Measurements from ENCODE around the gene UNKL.

DNA sequence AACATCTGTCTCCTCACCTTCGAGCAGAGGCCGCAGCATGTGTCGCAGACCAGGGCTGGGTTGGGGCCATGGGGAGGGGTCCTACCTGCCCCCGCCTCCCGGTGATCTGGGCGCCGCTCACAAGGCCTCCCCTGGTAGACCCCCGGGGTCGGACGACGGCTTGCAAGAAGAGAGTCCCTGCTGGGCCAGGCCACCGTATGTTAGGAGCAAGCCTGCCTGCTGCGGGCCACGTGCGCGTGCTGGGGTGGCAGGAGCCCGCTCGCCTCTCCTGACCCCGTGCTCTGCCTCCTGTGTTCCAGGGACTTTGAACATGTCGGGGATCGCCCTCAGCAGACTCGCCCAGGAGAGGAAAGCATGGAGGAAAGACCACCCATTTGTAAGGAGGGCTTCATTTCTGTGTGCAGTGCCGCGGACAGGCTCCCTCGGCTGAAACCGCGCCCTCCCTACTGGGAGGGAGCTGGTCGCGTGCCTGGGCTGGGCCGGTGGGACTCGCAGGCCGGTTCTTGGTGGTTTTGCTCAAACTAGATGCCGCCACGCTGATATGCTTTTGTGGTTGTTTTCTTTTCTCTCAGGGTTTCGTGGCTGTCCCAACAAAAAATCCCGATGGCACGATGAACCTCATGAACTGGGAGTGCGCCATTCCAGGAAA, 100.7 kb downstream of the UNKL start:
- TF ChIP-seq POLR2AphosphoS5 (IDR thresholded peaks at IDR 0.05) (no peak), POLR2A (IDR thresholded peaks at IDR 0.05) (no peak)
- TF ChIP-seq, protein P1, sequence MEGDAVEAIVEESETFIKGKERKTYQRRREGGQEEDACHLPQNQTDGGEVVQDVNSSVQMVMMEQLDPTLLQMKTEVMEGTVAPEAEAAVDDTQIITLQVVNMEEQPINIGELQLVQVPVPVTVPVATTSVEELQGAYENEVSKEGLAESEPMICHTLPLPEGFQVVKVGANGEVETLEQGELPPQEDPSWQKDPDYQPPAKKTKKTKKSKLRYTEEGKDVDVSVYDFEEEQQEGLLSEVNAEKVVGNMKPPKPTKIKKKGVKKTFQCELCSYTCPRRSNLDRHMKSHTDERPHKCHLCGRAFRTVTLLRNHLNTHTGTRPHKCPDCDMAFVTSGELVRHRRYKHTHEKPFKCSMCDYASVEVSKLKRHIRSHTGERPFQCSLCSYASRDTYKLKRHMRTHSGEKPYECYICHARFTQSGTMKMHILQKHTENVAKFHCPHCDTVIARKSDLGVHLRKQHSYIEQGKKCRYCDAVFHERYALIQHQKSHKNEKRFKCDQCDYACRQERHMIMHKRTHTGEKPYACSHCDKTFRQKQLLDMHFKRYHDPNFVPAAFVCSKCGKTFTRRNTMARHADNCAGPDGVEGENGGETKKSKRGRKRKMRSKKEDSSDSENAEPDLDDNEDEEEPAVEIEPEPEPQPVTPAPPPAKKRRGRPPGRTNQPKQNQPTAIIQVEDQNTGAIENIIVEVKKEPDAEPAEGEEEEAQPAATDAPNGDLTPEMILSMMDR (IDR thresholded peaks at IDR 0.05): no peak
